GM19193 (cell line): ENCODE results near the gene TIPIN.

ENCODE experiments used
- POLR2A ChIP-seq: IDR thresholded peaks from 4 replicates; pipeline ENCODE4 v1.6.1; 2011; ENCODE audit not compliant: insufficient read depth, insufficient read length; ENCODE audit errors: extremely low read depth

The TIPIN gene, protein sequence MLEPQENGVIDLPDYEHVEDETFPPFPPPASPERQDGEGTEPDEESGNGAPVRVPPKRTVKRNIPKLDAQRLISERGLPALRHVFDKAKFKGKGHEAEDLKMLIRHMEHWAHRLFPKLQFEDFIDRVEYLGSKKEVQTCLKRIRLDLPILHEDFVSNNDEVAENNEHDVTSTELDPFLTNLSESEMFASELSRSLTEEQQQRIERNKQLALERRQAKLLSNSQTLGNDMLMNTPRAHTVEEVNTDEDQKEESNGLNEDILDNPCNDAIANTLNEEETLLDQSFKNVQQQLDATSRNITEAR

DNA sequence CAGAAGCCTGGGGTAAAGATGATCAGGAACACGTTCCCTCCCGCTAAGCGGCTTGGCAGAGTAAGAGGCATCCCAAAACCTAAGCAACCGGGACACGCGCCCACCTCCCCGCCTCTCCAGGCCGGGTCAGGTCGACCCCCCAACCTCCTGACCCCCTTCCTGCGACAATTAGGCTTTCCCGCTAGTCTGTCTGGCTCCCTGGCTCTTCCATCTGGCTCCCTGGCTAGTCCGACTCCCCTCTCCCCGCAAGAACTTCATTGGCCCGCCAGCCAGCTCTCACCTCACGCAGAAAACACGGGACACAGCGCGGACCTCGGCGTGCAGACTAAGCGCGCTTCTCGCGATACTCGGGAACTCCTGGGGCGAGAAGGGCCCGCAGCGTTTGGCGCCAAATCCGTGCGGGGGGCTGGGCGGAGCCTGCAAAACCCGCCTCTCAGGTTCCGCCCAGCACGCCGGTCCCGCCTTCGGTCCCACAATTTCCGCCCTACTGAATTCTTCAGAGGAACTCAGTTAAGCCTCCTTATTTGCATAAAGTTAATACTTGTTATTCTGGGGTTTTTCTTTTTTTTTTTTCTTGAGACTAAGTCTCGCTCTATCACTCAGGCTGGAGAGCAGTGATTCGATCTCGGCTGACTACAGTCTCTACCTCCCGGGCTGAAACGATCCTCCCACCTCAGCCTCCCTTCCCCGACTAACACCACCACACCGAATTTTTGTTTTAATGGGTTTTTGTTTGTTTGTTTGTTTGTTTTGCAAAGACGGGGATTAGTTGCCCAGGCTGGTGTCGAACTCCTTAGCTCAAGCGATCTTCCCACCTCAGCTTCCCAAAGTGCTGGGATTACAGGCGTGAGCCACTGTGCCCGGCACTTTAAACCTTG is at the start of gene TIPIN:
Gene TIPIN, minus strand, starts transcription at position 327 of the 878 bp plus-strand sequence. CDS start 3,738 bp downstream, outside the sequence.
- peak; percentile 82 for TF ChIP-seq POLR2A

- no peak for TF ChIP-seq POLR2A
These were observed 49.1 kb upstream of the TIPIN start for GRCh38 chr15:66405615-66406014.

DNA sequence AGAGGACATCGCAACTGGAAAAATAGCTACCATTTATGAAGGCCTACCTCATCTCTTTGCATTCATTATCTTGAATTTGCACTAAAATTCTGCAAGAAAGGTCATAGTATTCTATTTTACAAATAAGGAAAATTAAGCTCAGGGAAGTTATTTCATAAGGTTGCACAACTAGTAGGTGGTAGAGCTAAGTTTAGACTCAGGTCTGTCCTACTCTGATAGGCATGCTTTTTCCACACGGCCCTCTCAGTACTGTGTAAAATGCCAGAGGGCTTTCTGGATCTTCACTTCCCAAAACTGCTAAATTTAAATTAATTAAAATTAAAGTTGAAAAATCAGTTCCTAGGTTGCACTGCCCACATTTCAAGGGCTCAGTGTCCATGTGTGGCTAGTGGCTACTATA is 48.5 kb upstream of the TIPIN start:
- no peak for TF ChIP-seq POLR2A

DNA sequence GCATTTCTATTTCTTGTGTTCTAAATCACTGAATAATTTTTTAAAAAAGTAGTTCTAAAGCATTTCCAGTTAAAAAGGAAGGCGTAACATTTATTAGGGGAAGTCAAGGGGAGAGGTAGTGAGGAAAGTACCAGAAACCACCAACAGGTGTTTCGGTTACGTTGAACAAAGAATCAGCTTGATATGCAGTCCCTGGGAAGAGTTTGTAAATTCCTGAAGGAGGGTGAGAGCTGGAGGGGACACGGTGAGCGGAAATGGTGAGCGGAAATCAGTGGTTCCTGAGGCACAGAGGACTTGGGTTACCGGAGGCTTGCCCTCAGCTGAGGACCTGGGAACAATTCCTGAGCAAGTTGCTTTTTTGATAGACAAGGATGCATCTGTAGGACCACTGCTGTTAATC is 48.0 kb upstream of the TIPIN start:
- TF ChIP-seq POLR2A: no peak

DNA sequence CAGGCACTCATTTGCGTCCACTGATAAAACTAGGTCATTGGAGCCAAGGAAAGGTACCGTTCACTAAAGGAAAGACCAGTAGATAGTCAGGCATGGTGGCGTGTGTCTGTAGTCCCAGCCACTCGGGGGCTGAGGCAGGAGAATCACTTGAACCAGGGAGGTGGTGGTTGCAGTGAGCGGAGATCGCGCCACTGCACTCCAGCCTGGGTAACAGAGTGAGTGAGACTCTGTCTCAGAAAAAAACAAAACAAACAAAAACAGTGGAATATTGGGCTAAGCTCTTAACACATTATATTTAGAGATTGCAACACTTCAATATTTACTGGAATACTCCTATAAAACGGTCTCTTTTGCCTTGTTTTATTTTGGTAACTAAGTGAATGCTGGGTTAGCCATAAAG is 47.6 kb upstream of the TIPIN start:
- TF ChIP-seq POLR2A: no peak

DNA sequence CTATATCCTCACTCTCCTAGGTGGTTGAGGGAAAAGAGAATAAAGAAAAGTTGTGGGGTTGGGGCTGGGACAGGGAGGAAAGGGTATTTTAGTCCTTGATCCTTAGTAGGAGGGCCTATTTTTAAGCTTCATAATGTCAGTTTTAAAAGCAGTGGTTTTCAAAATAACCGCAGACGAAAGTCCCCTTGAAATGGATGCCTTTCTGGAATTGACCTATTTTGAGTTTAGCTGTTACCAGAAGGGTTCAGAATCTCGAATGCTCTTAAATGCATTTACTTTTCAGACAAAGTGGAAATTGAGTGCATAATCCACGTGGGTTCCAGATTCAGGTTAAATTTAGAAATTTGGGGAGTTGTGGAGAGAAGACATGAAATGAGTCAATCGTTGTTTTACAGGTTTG is 46.8 kb upstream of the TIPIN start:
- no peak for TF ChIP-seq POLR2A

DNA sequence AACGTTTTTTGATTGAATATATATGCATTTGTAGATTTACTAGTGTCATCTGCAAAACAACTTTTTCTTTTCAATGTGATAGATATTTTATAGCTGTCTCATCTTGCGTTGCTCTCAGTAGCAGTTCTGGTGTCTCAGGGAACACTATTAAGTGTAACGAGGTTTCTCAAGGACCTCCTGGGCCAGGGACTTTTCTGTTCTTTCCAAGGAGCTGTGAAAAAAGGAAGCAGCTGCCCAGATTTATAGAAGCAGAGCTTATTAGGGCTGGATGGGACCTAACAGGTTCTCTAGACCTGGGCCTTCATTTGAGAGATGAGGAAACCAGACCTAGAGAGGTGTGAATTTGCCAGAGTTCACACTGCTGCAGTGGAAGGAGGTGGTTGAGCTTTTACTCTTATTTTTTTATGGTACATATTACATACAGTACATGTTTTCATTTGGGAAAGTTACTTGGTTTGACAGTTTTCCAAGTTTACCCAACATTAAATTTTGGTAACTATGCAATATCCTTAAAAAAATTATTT is 46.3 kb upstream of the TIPIN start:
- TF ChIP-seq POLR2A: no peak

DNA sequence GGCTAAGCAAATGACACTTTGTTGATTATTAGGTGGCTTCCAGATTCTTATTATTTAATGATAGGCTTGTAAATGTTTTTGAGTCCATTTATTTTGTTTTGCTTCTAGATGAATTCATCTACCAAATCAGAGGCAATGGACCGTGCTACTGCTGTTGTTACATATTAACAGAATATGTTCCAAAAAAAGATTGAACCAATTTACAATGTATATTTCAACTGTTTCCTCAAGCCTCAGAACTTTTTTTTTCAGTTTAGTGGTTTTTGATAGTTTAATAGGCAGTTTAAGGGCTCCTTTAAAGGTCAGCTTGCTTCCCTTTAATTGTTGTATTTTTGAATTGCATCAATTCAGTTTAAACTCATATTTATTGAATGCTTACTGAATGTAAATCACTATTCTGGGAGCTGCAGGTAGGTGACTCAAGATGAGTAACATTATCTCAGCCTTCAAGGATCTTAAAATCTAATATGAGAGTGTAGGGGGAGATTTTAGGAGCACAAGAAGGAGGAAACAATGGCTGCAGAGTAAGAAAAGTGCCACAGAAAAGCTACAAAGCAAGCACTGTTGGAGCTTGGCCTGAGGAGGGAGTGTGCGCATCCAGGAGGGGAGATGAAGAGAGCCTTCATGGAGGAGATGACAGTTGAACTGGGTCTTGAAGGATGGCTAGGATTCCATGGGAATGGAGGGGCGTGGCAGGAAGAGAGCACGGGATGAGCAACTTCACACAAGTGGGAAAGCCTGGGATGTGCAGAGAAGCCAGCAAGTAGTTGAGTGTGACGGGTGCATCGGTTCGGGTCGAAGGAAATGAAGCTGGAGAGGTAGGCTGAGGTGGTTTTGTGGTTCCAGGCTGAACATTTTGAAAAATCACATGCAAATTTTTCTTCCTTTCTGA is 44.9 kb upstream of the TIPIN start:
- TF ChIP-seq POLR2A: peak; percentile 29

DNA sequence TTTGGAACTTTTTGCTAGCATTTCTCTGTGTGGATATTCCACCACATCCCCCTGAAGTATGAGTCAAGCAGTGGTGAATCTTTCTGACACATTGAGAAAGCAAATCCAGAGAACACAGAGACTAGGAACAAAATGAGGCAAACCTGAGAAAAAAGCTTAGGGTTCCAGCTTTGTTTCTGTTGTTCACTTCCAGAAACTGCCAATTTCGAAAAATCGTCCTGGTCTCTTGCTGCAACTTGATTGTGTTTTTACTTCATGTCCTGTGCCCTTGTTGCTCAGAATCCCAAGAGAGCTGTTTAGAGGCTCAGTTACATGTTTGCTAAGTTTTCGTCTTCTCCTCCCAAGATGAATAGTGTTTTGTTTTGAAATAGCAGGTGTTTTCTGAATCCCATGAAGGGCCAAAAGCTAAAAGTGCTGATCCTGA is 43.9 kb upstream of the TIPIN start:
- TF ChIP-seq POLR2A: no peak

DNA sequence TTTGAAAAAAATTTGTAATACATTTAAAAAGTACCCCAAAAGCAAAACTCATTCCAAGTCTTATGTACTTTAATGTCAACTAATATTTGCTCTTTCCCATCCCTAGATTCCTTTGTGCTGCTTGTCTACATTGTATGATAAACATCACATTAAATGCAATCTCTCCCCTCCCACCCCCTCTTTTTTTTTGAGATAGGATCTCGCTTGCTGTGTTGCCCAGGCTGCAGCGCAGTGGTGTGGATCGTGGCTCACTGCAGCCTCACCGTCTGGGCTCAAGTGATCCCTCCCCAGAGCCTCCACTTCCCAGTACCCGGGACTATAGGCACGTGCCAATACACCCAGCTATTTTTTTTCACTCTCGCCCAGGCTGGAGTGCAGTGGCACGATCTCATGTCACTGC is 42.8 kb upstream of the TIPIN start:
- TF ChIP-seq POLR2A: no peak

DNA sequence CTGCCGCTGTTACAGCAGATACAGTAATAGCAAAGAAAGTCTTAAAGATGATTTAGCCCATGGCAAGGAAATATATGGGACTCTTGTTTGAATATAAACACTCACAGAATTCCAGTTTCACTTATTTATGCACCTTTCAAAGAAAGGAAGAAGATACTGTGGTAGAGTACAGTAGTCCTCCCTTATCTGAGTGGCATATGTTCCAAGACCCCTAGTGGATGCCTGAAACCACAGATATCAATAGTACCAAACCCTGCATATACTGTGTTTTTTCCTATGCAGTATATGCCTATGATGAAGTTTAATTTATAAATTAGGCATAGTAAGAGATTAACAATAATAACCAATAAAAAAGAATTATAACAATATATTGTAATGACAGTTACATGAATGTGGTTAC is 38.4 kb upstream of the TIPIN start:
- no peak for TF ChIP-seq POLR2A

GRCh38 chr15:66394472-66394871 is 38.0 kb upstream of the TIPIN start:
- no peak for TF ChIP-seq POLR2A

DNA sequence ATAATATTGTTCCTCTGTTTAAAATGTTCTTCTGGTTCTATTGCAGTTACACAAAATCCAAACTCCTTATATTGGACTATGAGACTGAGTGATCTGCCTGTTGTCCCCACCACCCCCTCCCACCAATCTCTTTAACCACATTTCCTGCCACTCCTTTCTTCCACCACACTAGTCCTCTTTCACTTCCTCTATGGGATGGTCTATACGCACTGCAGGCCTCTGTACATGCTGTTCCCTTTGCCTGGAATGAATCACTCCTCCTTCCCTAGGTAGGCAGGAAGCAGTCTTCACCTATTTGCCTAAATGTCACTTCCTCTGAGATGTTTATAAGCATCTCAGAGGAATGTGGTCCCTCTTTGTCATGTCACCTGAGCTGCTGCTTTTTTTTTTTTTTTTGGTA is 34.2 kb upstream of the TIPIN start:
- TF ChIP-seq POLR2A: no peak

DNA sequence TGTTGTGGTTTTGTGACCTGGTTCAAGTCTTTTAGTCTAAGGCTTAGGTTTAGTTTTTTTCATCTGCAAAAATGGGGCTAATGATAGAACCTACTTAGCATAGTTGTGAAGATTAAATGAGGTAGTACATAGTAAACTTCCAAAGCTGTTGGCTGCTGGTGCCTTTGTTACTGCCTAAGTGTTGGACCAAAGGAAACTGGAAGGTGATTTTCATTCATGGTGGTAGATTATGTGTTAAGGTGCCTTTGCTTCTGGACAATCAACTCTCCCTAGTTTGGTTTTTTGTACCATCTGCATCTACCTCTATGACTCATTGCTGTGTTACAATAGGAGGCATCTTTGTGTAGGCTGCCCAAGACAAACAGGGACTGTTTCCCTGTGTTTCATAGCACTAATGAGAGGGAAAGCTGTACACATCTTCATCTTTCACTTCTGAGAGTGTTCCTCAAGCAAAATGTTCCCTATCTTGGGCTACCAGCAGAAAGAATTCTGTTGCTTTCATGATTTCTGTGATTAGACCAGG is 33.4 kb upstream of the TIPIN start:
- no peak for TF ChIP-seq POLR2A

- TF ChIP-seq POLR2A: no peak
These were observed 32.8 kb upstream of the TIPIN start for GRCh38 chr15:66389098-66389858.

GRCh38 chr15:66388576-66388975 is 32.1 kb upstream of the TIPIN start:
- TF ChIP-seq POLR2A: no peak
